ENCODE data around the gene ATXN10. TPM values are rescaled to one million over a fixed set of nuclear protein-coding genes. Genes with fewer than 3 reads are reported as not detected.

Gene ATXN10
- total and polyA plus RNA-seq, 2 experiments from 2014 or later: 99.0 to 163 TPM

- Histone ChIP-seq H3K27me3 (ENCODE audit: insufficient read depth) (no peaks in the 10 kb centered on the region), H4K20me1 (replicated peaks; ENCODE audit: insufficient read depth) (peaks cover 8% of the 10 kb centered on the region), H3K4me2 (no peak overlapping the region), H3K79me2 (replicated peaks; ENCODE audit: insufficient read depth) (0 out of 2 replicates have a peak, but pooled peaks cover 5% of the 10 kb centered on the region), H3K27ac (ENCODE audit: low read depth) (no peak overlapping the region), H3K4me1 (ENCODE audit: insufficient read depth) (0 out of 2 replicates have a peak, but pooled peaks cover 4% of the 10 kb centered on the region), H2AFZ (no peak overlapping the region), H3K36me3 (ENCODE audit: insufficient read depth) (0 out of 2 replicates have a peak, but pooled peaks cover 4% of the 10 kb centered on the region), H3K4me3 (no peak overlapping the region), H3K9me2 (ENCODE audit: insufficient read depth) (no peaks in the 10 kb centered on the region), H3F3A (replicated peaks; ENCODE audit: low read depth) (no peaks in the 10 kb centered on the region)
- Mint-ChIP-seq H3K4me1 (peaks cover 28% of the 10 kb centered on the region), H3K36me3 (ENCODE audit: low read depth) (peaks cover 6% of the 10 kb centered on the region), H3K9me3 (no peaks in the 10 kb centered on the region), H3K27ac (peak overlapping the region; percentile 23; the same call in 1 of the 2 replicates), H3K4me3 (no peak overlapping the region), H3K27me3 (ENCODE audit: insufficient read depth, low read depth, poor library complexity) (peaks cover 7% of the 10 kb centered on the region)
- TF ChIP-seq JUNB (IDR thresholded peaks at IDR 0.05; ENCODE audit: unreplicated experiment) (no peak), STAT1 (IDR thresholded peaks at IDR 0.05; ENCODE audit: unreplicated experiment) (no peak), NANOG (IDR thresholded peaks at IDR 0.05; ENCODE audit: borderline replicate concordance) (no peak), ZNF331 (CRISPR knock-in tag; IDR thresholded peaks at IDR 0.05; ENCODE audit: low read depth) (no peak), EZH2 (IDR thresholded peaks at IDR 0.05; ENCODE audit: low read depth, unreplicated experiment) (no peak)
- TF ChIP-seq, protein P1, sequence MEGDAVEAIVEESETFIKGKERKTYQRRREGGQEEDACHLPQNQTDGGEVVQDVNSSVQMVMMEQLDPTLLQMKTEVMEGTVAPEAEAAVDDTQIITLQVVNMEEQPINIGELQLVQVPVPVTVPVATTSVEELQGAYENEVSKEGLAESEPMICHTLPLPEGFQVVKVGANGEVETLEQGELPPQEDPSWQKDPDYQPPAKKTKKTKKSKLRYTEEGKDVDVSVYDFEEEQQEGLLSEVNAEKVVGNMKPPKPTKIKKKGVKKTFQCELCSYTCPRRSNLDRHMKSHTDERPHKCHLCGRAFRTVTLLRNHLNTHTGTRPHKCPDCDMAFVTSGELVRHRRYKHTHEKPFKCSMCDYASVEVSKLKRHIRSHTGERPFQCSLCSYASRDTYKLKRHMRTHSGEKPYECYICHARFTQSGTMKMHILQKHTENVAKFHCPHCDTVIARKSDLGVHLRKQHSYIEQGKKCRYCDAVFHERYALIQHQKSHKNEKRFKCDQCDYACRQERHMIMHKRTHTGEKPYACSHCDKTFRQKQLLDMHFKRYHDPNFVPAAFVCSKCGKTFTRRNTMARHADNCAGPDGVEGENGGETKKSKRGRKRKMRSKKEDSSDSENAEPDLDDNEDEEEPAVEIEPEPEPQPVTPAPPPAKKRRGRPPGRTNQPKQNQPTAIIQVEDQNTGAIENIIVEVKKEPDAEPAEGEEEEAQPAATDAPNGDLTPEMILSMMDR (conservative IDR thresholded peaks at IDR 0.05; ENCODE audit: low read depth in 2 of 2): no peak
- DNase-seq (ENCODE audit: low spot score) (no peak), ATAC-seq (no peak)
Observed at GRCh38 chr22:45788522-45788921, 116.9 kb downstream of the ATXN10 start.

- Histone ChIP-seq H2AFZ (no peak overlapping the region), H3K4me1 (ENCODE audit: insufficient read depth) (0 out of 2 replicates have a peak, but pooled peaks cover 4% of the 10 kb centered on the region), H3K4me3 (no peak overlapping the region), H3K79me2 (replicated peaks; ENCODE audit: insufficient read depth) (0 out of 2 replicates have a peak, but pooled peaks cover 5% of the 10 kb centered on the region), H3F3A (replicated peaks; ENCODE audit: low read depth) (no peaks in the 10 kb centered on the region), H3K27me3 (ENCODE audit: insufficient read depth) (no peaks in the 10 kb centered on the region), H3K9me2 (ENCODE audit: insufficient read depth) (no peaks in the 10 kb centered on the region), H3K27ac (ENCODE audit: low read depth) (no peak overlapping the region), H3K4me2 (no peak overlapping the region), H4K20me1 (replicated peaks; ENCODE audit: insufficient read depth) (peaks cover 8% of the 10 kb centered on the region; the same call in 1 of the 2 replicates), H3K36me3 (ENCODE audit: insufficient read depth) (peaks cover 10% of the 10 kb centered on the region)
- H3K36me3 Mint-ChIP-seq (ENCODE audit: low read depth): peaks cover 23% of the 10 kb centered on the region
- H3K4me1 Mint-ChIP-seq: peaks cover 23% of the 10 kb centered on the region
- H3K9me3 Mint-ChIP-seq: peaks cover 11% of the 10 kb centered on the region
- H3K4me3 Mint-ChIP-seq: no peak overlapping the region
- no peak overlapping the region for H3K27ac Mint-ChIP-seq
- DNase-seq (ENCODE audit: low spot score) (no peak), ATAC-seq (no peak)
- H3K27me3 Mint-ChIP-seq (ENCODE audit: insufficient read depth, low read depth, poor library complexity): peaks cover 7% of the 10 kb centered on the region
- no peak for TF ChIP-seq EZH2phosphoT487 (IDR thresholded peaks at IDR 0.05; ENCODE audit: unreplicated experiment)
- TF ChIP-seq, protein P2, sequence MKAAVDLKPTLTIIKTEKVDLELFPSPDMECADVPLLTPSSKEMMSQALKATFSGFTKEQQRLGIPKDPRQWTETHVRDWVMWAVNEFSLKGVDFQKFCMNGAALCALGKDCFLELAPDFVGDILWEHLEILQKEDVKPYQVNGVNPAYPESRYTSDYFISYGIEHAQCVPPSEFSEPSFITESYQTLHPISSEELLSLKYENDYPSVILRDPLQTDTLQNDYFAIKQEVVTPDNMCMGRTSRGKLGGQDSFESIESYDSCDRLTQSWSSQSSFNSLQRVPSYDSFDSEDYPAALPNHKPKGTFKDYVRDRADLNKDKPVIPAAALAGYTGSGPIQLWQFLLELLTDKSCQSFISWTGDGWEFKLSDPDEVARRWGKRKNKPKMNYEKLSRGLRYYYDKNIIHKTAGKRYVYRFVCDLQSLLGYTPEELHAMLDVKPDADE (IDR thresholded peaks at IDR 0.05): no peak
- no peak for TF ChIP-seq NANOG (IDR thresholded peaks at IDR 0.05; ENCODE audit: borderline replicate concordance)
- no peak for TF ChIP-seq POLR2AphosphoS5 (IDR thresholded peaks at IDR 0.05; ENCODE audit: low read depth)
- TF ChIP-seq, protein P1 (conservative IDR thresholded peaks at IDR 0.05; ENCODE audit: low read depth in 2 of 2): no peak
- TF ChIP-seq JUNB (IDR thresholded peaks at IDR 0.05; ENCODE audit: unreplicated experiment): no peak
Observed at GRCh38 chr22:45790401-45790800, 118.8 kb downstream of the ATXN10 start.

Data from GM23338 (cell line).